ENCODE measurements around the gene DOCK4.

The DOCK4 gene

GRCh38 chr7:111893190-111893589 lies 313.0 kb downstream of the DOCK4 start:
- no peaks in the 10 kb centered on the region for H3K79me1 ChIP-seq (ENCODE audit: low read length)
- no peaks in the 10 kb centered on the region for H3K79me2 ChIP-seq (ENCODE audit: control insufficient read depth, insufficient read depth, low read length)
- H3K36me3 ChIP-seq (ENCODE audit: control insufficient read depth, insufficient read depth, low read length): no peaks in the 10 kb centered on the region
- no CpG with 5 or more reads among the region's 5 CpGs for WGBS (ENCODE audit: extremely low coverage, insufficient coverage, low lambda C conversion rate)
- no peak overlapping the region for H3K4me3 ChIP-seq (ENCODE audit: low read length)
- no peak overlapping the region for H3K9ac ChIP-seq (ENCODE audit: low read length)
- H2BK120ac ChIP-seq (ENCODE audit: low read depth, low read length): no peak overlapping the region
- no peak overlapping the region for H2AK5ac ChIP-seq (ENCODE audit: low read length)
- no peak overlapping the region for H3K23ac ChIP-seq (ENCODE audit: low read length)
- no peaks in the 10 kb centered on the region for H3K27me3 ChIP-seq (ENCODE audit: insufficient read depth, low read length, poor library complexity)
- no peak overlapping the region for H3K18ac ChIP-seq (ENCODE audit: low read length)
- H4K5ac ChIP-seq (ENCODE audit: low read length): no peak overlapping the region
- no peak overlapping the region for H3K56ac ChIP-seq (ENCODE audit: low read length)
- no peak overlapping the region for H2BK15ac ChIP-seq (replicated peaks; ENCODE audit: low read depth)
- no peak overlapping the region for H3K4ac ChIP-seq (ENCODE audit: low read depth, low read length)
- H3K4me2 ChIP-seq (ENCODE audit: low read length): no peak overlapping the region
- no peaks in the 10 kb centered on the region for H3K4me1 ChIP-seq (ENCODE audit: control insufficient read depth, low read depth, low read length)
- no peak overlapping the region for H3K27ac ChIP-seq (ENCODE audit: low read depth, low read length)
- H2BK5ac ChIP-seq (ENCODE audit: low read length): no peak overlapping the region
- H4K8ac ChIP-seq (ENCODE audit: low read depth, low read length): no peak overlapping the region
- DNase-seq: no peak

- WGBS (ENCODE audit: extremely low coverage, insufficient coverage, low lambda C conversion rate): 100% methylated on average over 1 of the region's 3 CpGs
- Histone ChIP-seq H2BK120ac (ENCODE audit: low read depth, low read length) (no peak overlapping the region), H3K4me3 (ENCODE audit: low read length) (no peak overlapping the region), H2BK5ac (ENCODE audit: low read length) (no peak overlapping the region), H4K5ac (ENCODE audit: low read length) (no peak overlapping the region), H3K56ac (ENCODE audit: low read length) (no peak overlapping the region), H3K9ac (ENCODE audit: low read length) (no peak overlapping the region), H3K79me2 (ENCODE audit: control insufficient read depth, insufficient read depth, low read length) (no peaks in the 10 kb centered on the region), H3K27me3 (ENCODE audit: insufficient read depth, low read length, poor library complexity) (no peaks in the 10 kb centered on the region), H3K4ac (ENCODE audit: low read depth, low read length) (no peak overlapping the region), H2AK5ac (ENCODE audit: low read length) (no peak overlapping the region), H4K8ac (ENCODE audit: low read depth, low read length) (no peak overlapping the region), H3K18ac (ENCODE audit: low read length) (no peak overlapping the region), H3K27ac (ENCODE audit: low read depth, low read length) (no peak overlapping the region), H3K36me3 (ENCODE audit: control insufficient read depth, insufficient read depth, low read length) (no peaks in the 10 kb centered on the region), H3K79me1 (ENCODE audit: low read length) (no peaks in the 10 kb centered on the region), H3K23ac (ENCODE audit: low read length) (no peak overlapping the region), H2BK15ac (replicated peaks; ENCODE audit: low read depth) (no peak overlapping the region), H3K4me1 (ENCODE audit: control insufficient read depth, low read depth, low read length) (no peaks in the 10 kb centered on the region), H3K4me2 (ENCODE audit: low read length) (no peak overlapping the region)
- no peak for DNase-seq
Observed at GRCh38 chr7:111892588-111892987, 313.6 kb downstream of the DOCK4 start.

- Histone ChIP-seq H3K36me3 (ENCODE audit: control insufficient read depth, insufficient read depth, low read length) (no peaks in the 10 kb centered on the region), H3K79me2 (ENCODE audit: control insufficient read depth, insufficient read depth, low read length) (no peaks in the 10 kb centered on the region), H3K4me3 (ENCODE audit: low read length) (no peak overlapping the region), H4K8ac (ENCODE audit: low read depth, low read length) (no peak overlapping the region), H3K27ac (ENCODE audit: low read depth, low read length) (no peak overlapping the region), H2BK5ac (ENCODE audit: low read length) (no peak overlapping the region), H4K5ac (ENCODE audit: low read length) (no peak overlapping the region), H2AK5ac (ENCODE audit: low read length) (no peak overlapping the region), H3K79me1 (ENCODE audit: low read length) (no peaks in the 10 kb centered on the region), H3K9ac (ENCODE audit: low read length) (no peak overlapping the region), H3K4ac (ENCODE audit: low read depth, low read length) (no peak overlapping the region), H3K27me3 (ENCODE audit: insufficient read depth, low read length, poor library complexity) (no peaks in the 10 kb centered on the region), H3K23ac (ENCODE audit: low read length) (no peak overlapping the region), H2BK15ac (replicated peaks; ENCODE audit: low read depth) (no peak overlapping the region), H3K4me1 (ENCODE audit: control insufficient read depth, low read depth, low read length) (no peaks in the 10 kb centered on the region), H3K18ac (ENCODE audit: low read length) (no peak overlapping the region), H3K56ac (ENCODE audit: low read length) (no peak overlapping the region), H2BK120ac (ENCODE audit: low read depth, low read length) (no peak overlapping the region), H3K4me2 (ENCODE audit: low read length) (no peak overlapping the region)
- WGBS (ENCODE audit: extremely low coverage, insufficient coverage, low lambda C conversion rate): no CpG with 5 or more reads among the region's 1 CpG
- DNase-seq: no peak
Observed at GRCh38 chr7:111887734-111888133, 318.5 kb downstream of the DOCK4 start.

- no peak for DNase-seq
- Histone ChIP-seq H3K27ac (ENCODE audit: low read depth, low read length) (no peak overlapping the region), H3K4me1 (ENCODE audit: control insufficient read depth, low read depth, low read length) (no peaks in the 10 kb centered on the region), H2BK5ac (ENCODE audit: low read length) (no peak overlapping the region), H3K9ac (ENCODE audit: low read length) (no peak overlapping the region), H3K18ac (ENCODE audit: low read length) (no peak overlapping the region), H2BK15ac (replicated peaks; ENCODE audit: low read depth) (no peak overlapping the region), H3K4ac (ENCODE audit: low read depth, low read length) (no peak overlapping the region), H4K8ac (ENCODE audit: low read depth, low read length) (no peak overlapping the region), H3K23ac (ENCODE audit: low read length) (no peak overlapping the region), H3K56ac (ENCODE audit: low read length) (no peak overlapping the region), H3K79me2 (ENCODE audit: control insufficient read depth, insufficient read depth, low read length) (no peaks in the 10 kb centered on the region), H3K4me2 (ENCODE audit: low read length) (no peak overlapping the region), H3K79me1 (ENCODE audit: low read length) (no peaks in the 10 kb centered on the region), H3K36me3 (ENCODE audit: control insufficient read depth, insufficient read depth, low read length) (no peaks in the 10 kb centered on the region), H2AK5ac (ENCODE audit: low read length) (no peak overlapping the region), H4K5ac (ENCODE audit: low read length) (no peak overlapping the region), H3K27me3 (ENCODE audit: insufficient read depth, low read length, poor library complexity) (no peaks in the 10 kb centered on the region), H3K4me3 (ENCODE audit: low read length) (no peak overlapping the region), H2BK120ac (ENCODE audit: low read depth, low read length) (no peak overlapping the region)
- no CpG with 5 or more reads among the region's 2 CpGs for WGBS (ENCODE audit: extremely low coverage, insufficient coverage, low lambda C conversion rate)
Observed at GRCh38 chr7:111886233-111886632, 320.0 kb downstream of the DOCK4 start.

- no peaks in the 10 kb centered on the region for H3K27me3 ChIP-seq (ENCODE audit: insufficient read depth, low read length, poor library complexity)
- no peak overlapping the region for H2BK120ac ChIP-seq (ENCODE audit: low read depth, low read length)
- H4K5ac ChIP-seq (ENCODE audit: low read length): no peak overlapping the region
- no peak overlapping the region for H2BK15ac ChIP-seq (replicated peaks; ENCODE audit: low read depth)
- no peak overlapping the region for H2AK5ac ChIP-seq (ENCODE audit: low read length)
- H3K4me3 ChIP-seq (ENCODE audit: low read length): no peak overlapping the region
- no peak overlapping the region for H3K27ac ChIP-seq (ENCODE audit: low read depth, low read length)
- no peak overlapping the region for H3K18ac ChIP-seq (ENCODE audit: low read length)
- no peak overlapping the region for H3K4ac ChIP-seq (ENCODE audit: low read depth, low read length)
- no peaks in the 10 kb centered on the region for H3K79me2 ChIP-seq (ENCODE audit: control insufficient read depth, insufficient read depth, low read length)
- no peak overlapping the region for H2BK5ac ChIP-seq (ENCODE audit: low read length)
- no peak for DNase-seq
- no peak overlapping the region for H4K8ac ChIP-seq (ENCODE audit: low read depth, low read length)
- no peaks in the 10 kb centered on the region for H3K4me1 ChIP-seq (ENCODE audit: control insufficient read depth, low read depth, low read length)
- H3K9ac ChIP-seq (ENCODE audit: low read length): no peak overlapping the region
- H3K23ac ChIP-seq (ENCODE audit: low read length): no peak overlapping the region
- no peak overlapping the region for H3K4me2 ChIP-seq (ENCODE audit: low read length)
- no peaks in the 10 kb centered on the region for H3K79me1 ChIP-seq (ENCODE audit: low read length)
- H3K36me3 ChIP-seq (ENCODE audit: control insufficient read depth, insufficient read depth, low read length): no peaks in the 10 kb centered on the region
- no peak overlapping the region for H3K56ac ChIP-seq (ENCODE audit: low read length)
Observed at GRCh38 chr7:111883241-111883640, 323.0 kb downstream of the DOCK4 start.

- no peak overlapping the region for H4K5ac ChIP-seq (ENCODE audit: low read length)
- H3K79me2 ChIP-seq (ENCODE audit: control insufficient read depth, insufficient read depth, low read length): no peaks in the 10 kb centered on the region
- H3K27ac ChIP-seq (ENCODE audit: low read depth, low read length): no peak overlapping the region
- H3K4me2 ChIP-seq (ENCODE audit: low read length): no peak overlapping the region
- H2BK120ac ChIP-seq (ENCODE audit: low read depth, low read length): no peak overlapping the region
- no peaks in the 10 kb centered on the region for H3K27me3 ChIP-seq (ENCODE audit: insufficient read depth, low read length, poor library complexity)
- no peak overlapping the region for H3K18ac ChIP-seq (ENCODE audit: low read length)
- no peaks in the 10 kb centered on the region for H3K36me3 ChIP-seq (ENCODE audit: control insufficient read depth, insufficient read depth, low read length)
- H3K4me1 ChIP-seq (ENCODE audit: control insufficient read depth, low read depth, low read length): peaks cover 3% of the 10 kb centered on the region
- H3K23ac ChIP-seq (ENCODE audit: low read length): no peak overlapping the region
- H3K4ac ChIP-seq (ENCODE audit: low read depth, low read length): no peak overlapping the region
- H3K79me1 ChIP-seq (ENCODE audit: low read length): no peaks in the 10 kb centered on the region
- H3K56ac ChIP-seq (ENCODE audit: low read length): no peak overlapping the region
- H3K4me3 ChIP-seq (ENCODE audit: low read length): no peak overlapping the region
- no peak overlapping the region for H4K8ac ChIP-seq (ENCODE audit: low read depth, low read length)
- no peak overlapping the region for H2AK5ac ChIP-seq (ENCODE audit: low read length)
- H2BK15ac ChIP-seq (replicated peaks; ENCODE audit: low read depth): no peak overlapping the region
- H2BK5ac ChIP-seq (ENCODE audit: low read length): no peak overlapping the region
- peak; percentile 22 for DNase-seq
- H3K9ac ChIP-seq (ENCODE audit: low read length): no peak overlapping the region
Observed at GRCh38 chr7:111878785-111879184, 327.4 kb downstream of the DOCK4 start.
